ENCODE results near the gene KIF4A.
"Not testable (repeated sequence)": the region's sequence is repeated elsewhere in the genome, so short reads cannot be mapped to it uniquely, and the experiment has no call there.

KIF4A gene

GRCh38 chrX:70281951-70282350 is 8.0 kb upstream of the KIF4A start, which contains the start of gene RAB41:
RAB41 (plus strand) TSS chrX:70282172; CDS start chrX:70282218, 46 bp downstream.
- H3K4me3 ChIP-seq (replicated peaks; ENCODE audit: low read depth, low read length), result no peak within 1 kb of the TSS
- no peak for DNase-seq (ENCODE audit: extremely low read depth, low read depth)
- TF ChIP-seq CTCF (IDR thresholded peaks at IDR 0.05; ENCODE audit: low read depth, low read length, missing control alignments), result no peak

GRCh38 chrX:70289168-70289792 is 624 bp upstream of the KIF4A start:
- no peak for TF ChIP-seq CTCF (IDR thresholded peaks at IDR 0.05; ENCODE audit: low read depth, low read length, missing control alignments)
- H3K4me3 ChIP-seq (replicated peaks; ENCODE audit: low read depth, low read length), result peak overlapping the region; percentile 64
- no peak for DNase-seq (ENCODE audit: extremely low read depth, low read depth)

- peak overlapping the region; percentile 11; the same call in 1 of the 2 replicates for H3K4me3 ChIP-seq (replicated peaks; ENCODE audit: low read depth, low read length)
- no peak for DNase-seq (ENCODE audit: extremely low read depth, low read depth)
- TF ChIP-seq CTCF (IDR thresholded peaks at IDR 0.05; ENCODE audit: low read depth, low read length, missing control alignments), result no peak
Observed at GRCh38 chrX:70292788-70293187, 2.9 kb downstream of the KIF4A start.

- TF ChIP-seq CTCF (IDR thresholded peaks at IDR 0.05; ENCODE audit: low read depth, low read length, missing control alignments), result no peak
- H3K4me3 ChIP-seq (replicated peaks; ENCODE audit: low read depth, low read length), result no peak overlapping the region
- no peak for DNase-seq (ENCODE audit: extremely low read depth, low read depth)
Observed at GRCh38 chrX:70293621-70294020, 3.7 kb downstream of the KIF4A start.

GRCh38 chrX:70301716-70302115 is 11.8 kb downstream of the KIF4A start:
- no peak for TF ChIP-seq CTCF (IDR thresholded peaks at IDR 0.05; ENCODE audit: low read depth, low read length, missing control alignments)
- no peak for DNase-seq (ENCODE audit: extremely low read depth, low read depth)
- H3K4me3 ChIP-seq (replicated peaks; ENCODE audit: low read depth, low read length), result no peak overlapping the region

GRCh38 chrX:70313503-70313902 is 23.6 kb downstream of the KIF4A start:
- no peak for TF ChIP-seq CTCF (IDR thresholded peaks at IDR 0.05; ENCODE audit: low read depth, low read length, missing control alignments)
- H3K4me3 ChIP-seq (replicated peaks; ENCODE audit: low read depth, low read length), result no peak overlapping the region
- no peak for DNase-seq (ENCODE audit: extremely low read depth, low read depth)

GRCh38 chrX:70322784-70323183 is 32.9 kb downstream of the KIF4A start:
- no peak for DNase-seq (ENCODE audit: extremely low read depth, low read depth)
- TF ChIP-seq CTCF (IDR thresholded peaks at IDR 0.05; ENCODE audit: low read depth, low read length, missing control alignments), result no peak
- H3K4me3 ChIP-seq (replicated peaks; ENCODE audit: low read depth, low read length), result no peak overlapping the region

- DNase-seq (ENCODE audit: extremely low read depth, low read depth); H3K4me3 ChIP-seq (replicated peaks; ENCODE audit: low read depth, low read length): not testable (repeated sequence)
Observed at GRCh38 chrX:70323628-70324027, 33.7 kb downstream of the KIF4A start.

Measured in HFF-Myc (cell line).